Thyroid gland (tissue), 4 donors: ENCODE measurements around the gene ACVR1B. TPM values are rescaled to one million over a fixed set of nuclear protein-coding genes. Genes with fewer than 3 reads are reported as not detected.

Experiments
- DNase-seq, 2 donors: peaks; one replicate each; pipeline ENCODE4 v3.0.0-alpha.2; 2019
- H3K27ac ChIP-seq, 3 donors: fragments of 200-600 bp; sonication (generic); 1 replicate in 2 of 3; 2 replicates in 1 of 3; pipeline ENCODE4 v1.5.1; 2016 to 2019; ENCODE audit warnings: mild to moderate bottlenecking in 1 of 3, moderate library complexity in 1 of 3
- H3K27me3 ChIP-seq: fragments of 200-600 bp; sonication (generic); one replicate; pipeline ENCODE4 v1.5.1; 2019
- H3K36me3 ChIP-seq, 2 donors: fragments of 200-600 bp; sonication (generic); one replicate each; pipeline ENCODE4 v1.5.1; 2016 to 2019
- H3K4me1 ChIP-seq, 2 donors: fragments of 200-600 bp; sonication (generic); one replicate each; pipeline ENCODE4 v1.5.1; 2017 to 2019
- H3K4me3 ChIP-seq, 3 donors: fragments of 200-600 bp; sonication (generic); replicated peaks in 1 of 3; 1 replicate in 2 of 3; 2 replicates in 1 of 3; pipeline ENCODE4 v1.5.1; 2016; ENCODE audit warnings: mild to moderate bottlenecking in 1 of 3
- H3K9me3 ChIP-seq: fragments of 200-600 bp; sonication (generic); one replicate; pipeline ENCODE4 v1.5.1; 2017
- CTCF ChIP-seq, 6 experiments: fragments of 200-600 bp in 3 of 6; fragments of 450-650 bp in 3 of 6; sonication (generic) in 3 of 6; IDR thresholded peaks; one replicate each; pipeline ENCODE4 v1.5.1; 2016 to 2019; ENCODE audit warnings: antibody characterized with exemption in 6 of 6, mild to moderate bottlenecking in 2 of 6, inconsistent platforms in 1 of 6, moderate library complexity in 1 of 6
- POLR2A ChIP-seq, 2 donors: fragments of 450-650 bp; IDR thresholded peaks; one replicate each; pipeline ENCODE4 v1.6.1; 2017; ENCODE audit warnings: antibody characterized with exemption in 2 of 2, mild to moderate bottlenecking in 2 of 2, moderate library complexity in 1 of 2
- WGBS, 2 donors: methylation state at CpG; one replicate each; pipeline ENCODE4 v1.1.5; 2017; 5-methylcytosine and 5-hydroxymethylcytosine counted together
- intact Hi-C: fragments of 100-400 bp; cut with DNase I; formaldehyde crosslinking; loops from one replicate; pipeline ENCODE4 v1.15.1; 2023
- small RNA-seq: library from RNA; depleted of rRNA; stranded (forward); fragments of <200 nt; gene quantifications from one replicate; pipeline ENCODE3, GENCODE V24; 2016
- total RNA-seq, 4 donors: library from RNA; depleted of rRNA; stranded (reverse); fragments of >200 nt; gene quantifications; one replicate each; pipeline ENCODE4 v1.2.3, GENCODE V29; 2016

Gene ACVR1B
- total RNA-seq, 4 donors from 2014 or later = 13.7 to 19.9 (median 19.2) TPM

- no peak overlapping the region for H3K4me3 ChIP-seq
- H3K36me3 ChIP-seq = no peaks in the 10 kb centered on the region
- no peaks in the 10 kb centered on the region for H3K27me3 ChIP-seq
- intact Hi-C loops = no loop called here
- peaks cover 34 to 79% of the 10 kb centered on the region in 2 donors for H3K4me1 ChIP-seq
- peak; percentile 92 to 94 for DNase-seq
- peak overlapping the region; percentile 95 to 98 (median 95) for H3K27ac ChIP-seq
- no peaks in the 10 kb centered on the region for H3K9me3 ChIP-seq
- 39 to 44% methylated on average over 18 to 20 of the region's 21 CpGs for whole genome bisulfite sequencing, 2 donors
- TF ChIP-seq POLR2A (IDR thresholded peaks at IDR 0.05) (peak in 1 of 2 donors; percentile 72), CTCF (IDR thresholded peaks at IDR 0.05) (no peak)
Measured at GRCh38 chr12:52043386-52044212, 92.1 kb downstream of the ACVR1B start.

- intact Hi-C loops = no loop called here
- peak; percentile 78 to 83 for DNase-seq
- peaks cover 28 to 78% of the 10 kb centered on the region in 2 donors for H3K4me1 ChIP-seq
Measured at GRCh38 chr12:52044292-52044983, 92.9 kb downstream of the ACVR1B start.

GRCh38 chr12:52045794-52046199, 94.3 kb downstream of the ACVR1B start:
- no peak for DNase-seq
- intact Hi-C loops = no loop called here
- Histone ChIP-seq H3K27me3 (no peaks in the 10 kb centered on the region), H3K27ac (peak overlapping the region; percentile 2 to 98 (median 95)), H3K4me3 (no peak overlapping the region), H3K36me3 (no peaks in the 10 kb centered on the region), H3K4me1 (peaks cover 40 to 76% of the 10 kb centered on the region in 2 donors), H3K9me3 (no peaks in the 10 kb centered on the region)
- no peak for TF ChIP-seq CTCF (IDR thresholded peaks at IDR 0.05)
- TF ChIP-seq POLR2A (IDR thresholded peaks at IDR 0.05) = no peak
- WGBS, 2 donors = 70 to 76% methylated on average over 1 to 2 of the region's 4 CpGs

More at GRCh38 chr12:52044292-52044983, 92.9 kb downstream of the ACVR1B start:
- Histone ChIP-seq H3K4me3 (no peak overlapping the region), H3K27ac (peak overlapping the region; percentile 95 to 98 (median 95)), H3K36me3 (no peaks in the 10 kb centered on the region), H3K9me3 (no peaks in the 10 kb centered on the region), H3K27me3 (no peaks in the 10 kb centered on the region)
- WGBS, 2 donors = 52 to 59% methylated on average over 9 to 18 of the region's 18 CpGs
- TF ChIP-seq CTCF (IDR thresholded peaks at IDR 0.05) (no peak), POLR2A (IDR thresholded peaks at IDR 0.05) (peak in 1 of 2 donors; percentile 43)

Small RNA genes lying within 50 kb of the gene (small RNA-seq; reads per million reads assigned to genes)
- not detected for gene RNU6-574P

Other genes with a start within 250 kb of the ACVR1B start
- 1 to 10 TPM in 2 of 4 donors, under 1 TPM in 2; 0.45 to 1.6 (median 1.1) TPM for gene FIGNL2, start 103.0 kb upstream of the ACVR1B start, total RNA-seq
- gene ANKRD33, start 63.6 kb upstream of the ACVR1B start, total RNA-seq = not detected
- 100 to 1,000 TPM in 2 of 4 donors, 10 to 100 TPM in 2; 61.9 to 133 (median 84.2) TPM for gene ACVRL1, start 44.2 kb upstream of the ACVR1B start, total RNA-seq
- 10 to 100 TPM in 3 of 4 donors, 1 to 10 TPM in 1; 9.8 to 20.8 (median 14.5) TPM for gene TAMALIN, start 55.2 kb downstream of the ACVR1B start, total RNA-seq
- gene NR4A1, start 99.7 kb downstream of the ACVR1B start, total RNA-seq = 100 to 1,000 TPM in 1 of 4 donors, 10 to 100 TPM in 3; 46.3 to 156 (median 83.5) TPM
- gene ATG101, start 118.3 kb downstream of the ACVR1B start, total RNA-seq = 10 to 100 TPM; 40.7 to 61.1 (median 48.0) TPM
- under 1 TPM in 1 of 4 donors, not detected in 3; 0.67 TPM for gene SMIM41, start 128.0 kb downstream of the ACVR1B start, total RNA-seq
- 1 to 10 TPM in 1 of 4 donors, under 1 TPM in 1, not detected in 2; 0.34 to 1.6 TPM for gene KRT80, start 240.3 kb downstream of the ACVR1B start, total RNA-seq